AG04449 (cell line): Measurements from ENCODE around the gene PRDM16.

Experiments
- CTCF ChIA-PET: fragments of 350-600 bp; formaldehyde crosslinking; extraction: SDS; loops from one replicate; lab custom pipeline; 2021; ENCODE audit warnings: antibody characterized with exemption; lab: Yijun Ruan, JAX
- POLR2A ChIA-PET: fragments of 400-600, 350-600 bp; formaldehyde crosslinking; extraction: SDS; loops from one replicate; lab custom pipeline; 2020; ENCODE audit warnings: antibody characterized with exemption, inconsistent platforms; lab: Yijun Ruan, JAX
- DNase-seq: peaks from one replicate; pipeline ENCODE4 v3.0.0-alpha.2; 2010; ENCODE audit warnings: low read depth, low spot score
- H3K4me3 ChIP-seq: 2 replicates; pipeline ENCODE4 v1.5.1; 2011; ENCODE audit warnings: low read depth, mild to moderate bottlenecking, control low read depth, low read length
- TF ChIP-seq, protein P1 (sequence below): IDR thresholded peaks from one replicate; pipeline ENCODE4 v1.5.1; 2011; ENCODE audit warnings: mild to moderate bottlenecking, moderate library complexity, low read length, control low read depth, inconsistent platforms; ENCODE audit not compliant: insufficient read depth; ENCODE audit errors: missing control alignments

The PRDM16 gene

DNA sequence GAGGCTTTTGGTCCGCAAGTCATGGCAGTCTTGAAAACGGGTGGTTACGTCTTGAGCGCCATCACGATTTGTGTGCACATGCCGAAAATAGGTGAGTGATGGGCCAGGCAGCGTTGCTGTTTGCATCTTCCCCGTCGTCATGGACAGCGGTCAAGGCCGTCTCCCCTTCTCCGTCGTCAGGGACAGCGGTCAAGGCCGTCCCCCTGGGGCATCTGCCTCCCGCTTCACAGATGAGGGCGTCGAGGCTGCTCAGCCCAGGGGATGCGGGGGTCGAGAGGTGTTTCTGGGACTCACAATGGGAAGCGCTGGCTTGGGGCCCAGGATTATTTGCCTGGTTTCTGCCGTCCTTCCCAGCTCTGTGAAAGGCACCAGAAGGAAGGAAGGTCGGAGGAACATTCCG, 162.2 kb downstream of the PRDM16 start:
- CTCF ChIA-PET = no interaction called here
- POLR2A ChIA-PET = no interaction called here
- no peak for DNase-seq
- H3K4me3 ChIP-seq = no peak overlapping the region
- TF ChIP-seq, protein P1, sequence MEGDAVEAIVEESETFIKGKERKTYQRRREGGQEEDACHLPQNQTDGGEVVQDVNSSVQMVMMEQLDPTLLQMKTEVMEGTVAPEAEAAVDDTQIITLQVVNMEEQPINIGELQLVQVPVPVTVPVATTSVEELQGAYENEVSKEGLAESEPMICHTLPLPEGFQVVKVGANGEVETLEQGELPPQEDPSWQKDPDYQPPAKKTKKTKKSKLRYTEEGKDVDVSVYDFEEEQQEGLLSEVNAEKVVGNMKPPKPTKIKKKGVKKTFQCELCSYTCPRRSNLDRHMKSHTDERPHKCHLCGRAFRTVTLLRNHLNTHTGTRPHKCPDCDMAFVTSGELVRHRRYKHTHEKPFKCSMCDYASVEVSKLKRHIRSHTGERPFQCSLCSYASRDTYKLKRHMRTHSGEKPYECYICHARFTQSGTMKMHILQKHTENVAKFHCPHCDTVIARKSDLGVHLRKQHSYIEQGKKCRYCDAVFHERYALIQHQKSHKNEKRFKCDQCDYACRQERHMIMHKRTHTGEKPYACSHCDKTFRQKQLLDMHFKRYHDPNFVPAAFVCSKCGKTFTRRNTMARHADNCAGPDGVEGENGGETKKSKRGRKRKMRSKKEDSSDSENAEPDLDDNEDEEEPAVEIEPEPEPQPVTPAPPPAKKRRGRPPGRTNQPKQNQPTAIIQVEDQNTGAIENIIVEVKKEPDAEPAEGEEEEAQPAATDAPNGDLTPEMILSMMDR = no peak

DNA sequence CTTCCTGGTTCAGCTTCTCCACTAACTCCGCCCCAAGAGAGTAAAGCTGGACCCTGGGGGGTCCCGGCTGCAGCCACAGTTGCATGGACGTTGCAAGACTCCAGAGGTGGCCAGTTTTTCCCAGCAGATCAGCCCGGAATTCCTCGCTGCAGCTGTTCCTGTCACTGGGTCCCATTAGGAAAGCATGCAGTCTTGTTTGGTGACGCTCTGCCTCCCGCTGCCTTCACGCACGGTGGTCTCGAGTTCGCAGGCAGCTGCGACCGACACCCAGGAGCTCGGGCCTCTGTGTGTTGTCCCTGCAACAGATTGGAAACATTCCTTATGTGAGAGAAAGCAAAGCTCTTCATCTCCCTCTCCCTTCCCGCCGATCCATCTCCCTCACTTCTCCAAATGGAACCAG, 162.8 kb downstream of the PRDM16 start:
- H3K4me3 ChIP-seq = no peak overlapping the region
- ChIA-PET CTCF (no interaction called here), POLR2A (no interaction called here)
- no peak for DNase-seq
- TF ChIP-seq, protein P1 = no peak

- no peak for DNase-seq
- TF ChIP-seq, protein P1 = no peak
- ChIA-PET CTCF (no interaction called here), POLR2A (no interaction called here)
- H3K4me3 ChIP-seq = no peak overlapping the region
These were observed 164.0 kb downstream of the PRDM16 start for GRCh38 chr1:3233031-3233430.

GRCh38 chr1:3233551-3233950, 164.5 kb downstream of the PRDM16 start:
- no peak overlapping the region for H3K4me3 ChIP-seq
- no peak for DNase-seq
- TF ChIP-seq, protein P1 = no peak
- POLR2A ChIA-PET = no interaction called here
- CTCF ChIA-PET = no interaction called here

DNA sequence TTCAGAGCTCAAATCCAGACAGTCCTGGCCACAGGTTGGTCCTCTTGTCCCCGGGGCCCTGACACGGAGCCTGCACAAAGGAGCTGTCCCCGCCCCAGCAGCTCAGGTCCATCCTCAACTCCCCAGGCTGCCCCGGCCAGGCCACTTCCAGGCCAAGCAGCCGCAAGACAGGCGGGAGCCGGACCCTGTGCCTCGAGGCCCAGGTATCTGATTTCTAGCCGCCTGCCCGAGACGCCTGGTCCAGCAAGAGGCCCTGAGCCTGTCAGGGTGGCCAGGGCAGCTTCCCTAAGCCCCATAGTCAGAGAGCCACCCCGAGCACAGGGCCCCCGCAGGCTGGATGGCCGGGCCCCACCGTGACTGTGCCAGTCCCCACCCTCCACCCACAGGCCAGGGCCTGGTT, 165.3 kb downstream of the PRDM16 start:
- no peak overlapping the region for H3K4me3 ChIP-seq
- no peak for DNase-seq
- ChIA-PET POLR2A (no interaction called here), CTCF (no interaction called here)
- TF ChIP-seq, protein P1 = no peak

DNA sequence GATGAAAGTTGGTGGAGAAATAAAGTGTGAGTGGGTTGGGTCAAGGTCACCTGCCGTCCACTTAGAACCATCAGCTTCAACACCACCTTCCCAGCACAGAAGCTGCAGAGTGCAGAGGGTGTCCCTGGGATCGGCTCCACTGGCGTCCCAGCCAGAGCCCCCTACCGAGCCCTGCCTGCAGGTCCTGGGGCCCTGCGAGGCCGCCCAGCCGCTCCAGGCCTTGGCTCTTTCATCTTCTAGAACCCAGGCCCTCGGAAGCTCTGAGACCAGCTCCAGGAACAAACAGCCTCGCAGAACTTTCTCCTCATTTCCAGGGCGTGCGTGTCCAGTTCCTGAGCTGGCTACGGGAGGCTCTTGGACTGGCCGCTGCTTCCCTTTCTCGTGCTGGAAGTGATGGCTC, 166.0 kb downstream of the PRDM16 start:
- no peak overlapping the region for H3K4me3 ChIP-seq
- ChIA-PET CTCF (interaction anchor here (0.9 kb wide), 1 partner anchor 33 kb away, joined by 3 read pairs; no protein-coding TSS in a partner anchor), POLR2A (no interaction called here)
- DNase-seq = no peak
- TF ChIP-seq, protein P1 = no peak
